CD4-positive, alpha-beta T cell (primary cell): Measurements from ENCODE around the gene ITGA2. TPM values are rescaled to one million over a fixed set of nuclear protein-coding genes. Genes with fewer than 3 reads are reported as not detected.

Experiments
- ATAC-seq: fragments of 200-7000 bp; cut with Tn5 transposase; one replicate; pipeline ENCODE4 v1.10.0; 2022; ENCODE audit warnings: mild to moderate bottlenecking; ENCODE audit not compliant: poor library complexity
- CTCF ChIA-PET: fragments of 350-600 bp; sonication (Branson Sonifier 250); formaldehyde crosslinking; loops from one replicate; lab custom pipeline; 2021; ENCODE audit warnings: antibody characterized with exemption, inconsistent platforms; lab: Charles Lee
- POLR2A ChIA-PET: fragments of 350-600 bp; sonication (Branson Sonifier 250); formaldehyde crosslinking; loops from one replicate; lab custom pipeline; 2021; ENCODE audit warnings: antibody characterized with exemption, inconsistent platforms; lab: Charles Lee
- DNase-seq, 14 experiments: peaks; one replicate each; pipeline ENCODE4 v3.0.0-alpha.2; 2013 to 2020; ENCODE audit warnings: mixed read lengths in 2 of 14
- H3K27ac ChIP-seq, 2 donors: one replicate each; pipeline versions ENCODE4 v1.5.1 to v1.7.0; 2013; ENCODE audit warnings: low read length in 2 of 2, low read depth in 1 of 2, mild to moderate bottlenecking in 1 of 2
- H3K27me3 ChIP-seq, 2 experiments: 1 replicate in 1 of 2; 2 replicates in 1 of 2; pipeline versions ENCODE4 v1.6.1 to v1.7.0; 2013; ENCODE audit warnings: low read length in 2 of 2, control low read depth in 1 of 2, mild to moderate bottlenecking in 1 of 2, moderate library complexity in 1 of 2; ENCODE audit not compliant: insufficient read depth in 2 of 2, control insufficient read depth in 1 of 2
- H3K36me3 ChIP-seq: one replicate; pipeline ENCODE4 v1.6.1; 2013; ENCODE audit warnings: low read length, control low read depth; ENCODE audit not compliant: insufficient read depth
- H3K4me1 ChIP-seq: one replicate; pipeline ENCODE4 v1.6.1; 2013; ENCODE audit warnings: low read length, control low read depth; ENCODE audit not compliant: insufficient read depth
- H3K4me3 ChIP-seq: one replicate; pipeline ENCODE4 v1.5.1; 2013; ENCODE audit warnings: mild to moderate bottlenecking, low read length, moderate library complexity
- H3K9me3 ChIP-seq, 2 experiments: 1 replicate in 1 of 2; 2 replicates in 1 of 2; pipeline versions ENCODE4 v1.6.1 to v1.7.0; 2013; ENCODE audit warnings: low read length in 2 of 2, mild to moderate bottlenecking in 2 of 2, control low read depth in 1 of 2, moderate library complexity in 1 of 2; ENCODE audit not compliant: control insufficient read depth in 1 of 2, insufficient read depth in 1 of 2
- H3K27ac Mint-ChIP-seq: one replicate; pipeline ENCODE4 v1.8.0; 2020; ENCODE audit warnings: mixed read lengths
- H3K27me3 Mint-ChIP-seq: one replicate; pipeline ENCODE4 v1.8.0; 2021; ENCODE audit warnings: mixed read lengths
- H3K36me3 Mint-ChIP-seq: one replicate; pipeline ENCODE4 v1.8.0; 2021; ENCODE audit warnings: low read depth, mixed read lengths
- H3K4me1 Mint-ChIP-seq: one replicate; pipeline ENCODE4 v1.8.0; 2021; ENCODE audit warnings: low read depth, mixed read lengths
- H3K4me3 Mint-ChIP-seq: one replicate; pipeline ENCODE4 v1.8.0; 2020; ENCODE audit warnings: mild to moderate bottlenecking, mixed read lengths
- H3K9me3 Mint-ChIP-seq: one replicate; pipeline ENCODE4 v1.8.0; 2020; ENCODE audit warnings: mixed read lengths
- CTCF ChIP-seq: fragments of 200-600 bp; IDR thresholded peaks from one replicate; pipeline ENCODE4 v1.8.0; 2022; ENCODE audit warnings: antibody characterized with exemption, mild to moderate bottlenecking
- intact Hi-C, 2 experiments: fragments of 100-400 bp; cut with DNase I in 1 of 2; cut with micrococcal nuclease in 1 of 2; formaldehyde crosslinking; loops; one replicate each; pipeline versions ENCODE4 v1.15.1 to v1.9.0; 2023 to 2025; cut with DNase I, micrococcal nuclease
- total RNA-seq, 174 experiments: library from RNA in 2 of 174; stranded (reverse) in 2 of 174; gene quantifications; one replicate each; pipeline ENCODE4 v1.2.3 and lab custom pipeline; 2021 to 2026

Gene ITGA2
- total RNA-seq, 2 experiments from 2014 or later, result 0.03 to 0.11 TPM

- ATAC-seq (no peak), DNase-seq (no peak)
- intact Hi-C loops, result no loop called here
- ChIA-PET POLR2A (no interaction called here), CTCF (no interaction called here)
- Mint-ChIP-seq H3K4me1 (peaks cover 9% of the 10 kb centered on the region), H3K4me3 (no peak overlapping the region), H3K27ac (no peak overlapping the region), H3K9me3 (no peaks in the 10 kb centered on the region), H3K36me3 (no peaks in the 10 kb centered on the region), H3K27me3 (no peaks in the 10 kb centered on the region)
- Histone ChIP-seq H3K9me3 (no peaks in the 10 kb centered on the region), H3K4me1 (no peaks in the 10 kb centered on the region), H3K4me3 (no peak overlapping the region), H3K36me3 (no peaks in the 10 kb centered on the region), H3K27ac (no peak overlapping the region), H3K27me3 (no peaks in the 10 kb centered on the region)
- TF ChIP-seq CTCF, result no peak
These were observed 21.7 kb downstream of the ITGA2 start for GRCh38 chr5:53010814-53011213.

DNA sequence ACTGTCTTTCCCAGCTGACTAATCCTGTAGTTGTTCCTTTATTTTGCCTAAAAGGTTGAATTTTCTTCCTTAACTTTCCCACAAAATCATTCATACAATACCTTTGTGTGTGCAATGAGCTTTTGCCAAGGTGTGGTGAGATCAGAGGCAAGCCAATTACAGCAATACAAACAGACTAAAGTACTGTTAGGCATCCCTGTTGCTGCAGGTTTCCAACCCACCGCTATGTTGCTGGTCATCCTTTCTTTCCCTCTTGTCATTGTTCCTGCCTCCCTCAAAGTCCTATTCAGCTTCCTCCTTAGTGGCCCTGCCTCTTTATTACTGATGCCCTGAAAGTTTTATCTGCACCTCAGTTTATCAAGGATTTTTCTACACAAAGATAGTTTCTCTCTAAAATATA lies 22.1 kb downstream of the ITGA2 start:
- ATAC-seq (no peak), DNase-seq (no peak)
- Histone ChIP-seq H3K4me3 (no peak overlapping the region), H3K27ac (no peak overlapping the region), H3K9me3 (no peaks in the 10 kb centered on the region), H3K27me3 (no peaks in the 10 kb centered on the region), H3K4me1 (no peaks in the 10 kb centered on the region), H3K36me3 (no peaks in the 10 kb centered on the region)
- Mint-ChIP-seq H3K36me3 (no peaks in the 10 kb centered on the region), H3K4me3 (no peak overlapping the region), H3K9me3 (no peaks in the 10 kb centered on the region), H3K27me3 (no peaks in the 10 kb centered on the region), H3K27ac (no peak overlapping the region), H3K4me1 (peaks cover 9% of the 10 kb centered on the region)
- CTCF ChIA-PET, result no interaction called here
- POLR2A ChIA-PET, result no interaction called here
- intact Hi-C loops, result no loop called here
- TF ChIP-seq CTCF, result no peak

- H3K4me3 Mint-ChIP-seq, result no peak overlapping the region
- no peak overlapping the region for H3K27ac ChIP-seq
- no peaks in the 10 kb centered on the region for H3K36me3 Mint-ChIP-seq
- no peak overlapping the region for H3K4me3 ChIP-seq
- no peaks in the 10 kb centered on the region for H3K4me1 ChIP-seq
- DNase-seq (no peak), ATAC-seq (no peak)
- peaks cover 0 to 6% of the 10 kb centered on the region in 2 experiments for H3K9me3 ChIP-seq
- CTCF ChIA-PET, result no interaction called here
- no peak overlapping the region for H3K27ac Mint-ChIP-seq
- TF ChIP-seq CTCF, result no peak
- no peaks in the 10 kb centered on the region for H3K4me1 Mint-ChIP-seq
- POLR2A ChIA-PET, result no interaction called here
- intact Hi-C loops, result no loop called here
- no peaks in the 10 kb centered on the region for H3K27me3 Mint-ChIP-seq
- H3K36me3 ChIP-seq, result no peaks in the 10 kb centered on the region
- H3K27me3 ChIP-seq, result no peaks in the 10 kb centered on the region
- no peaks in the 10 kb centered on the region for H3K9me3 Mint-ChIP-seq
These were observed 24.7 kb downstream of the ITGA2 start for GRCh38 chr5:53013857-53014256.
